GM12865 (cell line): Measurements from ENCODE around the gene CA5A.

ENCODE experiments used
- DNase-seq: peaks from one replicate; pipeline ENCODE4 v3.0.0; 2010; ENCODE audit warnings: low read depth
- H3K4me3 ChIP-seq: 2 replicates; pipeline ENCODE4 v1.5.1; 2011; ENCODE audit warnings: mild to moderate bottlenecking, low read depth, low read length, control low read depth
- CTCF ChIP-seq: IDR thresholded peaks from 2 replicates; pipeline ENCODE4 v1.5.1; 2011; ENCODE audit warnings: low read length, control low read depth, low read depth, inconsistent platforms; ENCODE audit not compliant: insufficient read depth; ENCODE audit errors: missing control alignments

CA5A gene

GRCh38 chr16:87956098-87956364, 19.7 kb upstream of the CA5A start:
- peak overlapping the region; percentile 17; the same call in 1 of the 2 replicates for H3K4me3 ChIP-seq
- DNase-seq: no peak
- TF ChIP-seq CTCF: no peak

GRCh38 chr16:87955302-87956097, 19.2 kb upstream of the CA5A start:
- no peak for TF ChIP-seq CTCF
- H3K4me3 ChIP-seq: no peak overlapping the region
- no peak for DNase-seq

- DNase-seq: no peak
- H3K4me3 ChIP-seq: no peak overlapping the region
- no peak for TF ChIP-seq CTCF
Measured at GRCh38 chr16:87954826-87955225, 18.5 kb upstream of the CA5A start.

- no peak overlapping the region for H3K4me3 ChIP-seq
- DNase-seq: no peak
- no peak for TF ChIP-seq CTCF
Measured at GRCh38 chr16:87954361-87954760, 18.0 kb upstream of the CA5A start.

GRCh38 chr16:87953308-87954215, 17.2 kb upstream of the CA5A start:
- H3K4me3 ChIP-seq: 0 out of 2 replicates have a peak overlapping the region, but pooled peaks have one; percentile 3
- no peak for TF ChIP-seq CTCF
- DNase-seq: no peak

GRCh38 chr16:87952751-87953150, 16.4 kb upstream of the CA5A start:
- no peak for TF ChIP-seq CTCF
- DNase-seq: no peak
- peak overlapping the region; percentile 93 for H3K4me3 ChIP-seq
